IPS-18c (cell line): ENCODE data around the gene HOXB4.

Source experiments
- H3K4me3 ChIP-seq: 2 replicates; pipeline ENCODE4 v1.7.0; 2013; ENCODE audit warnings: low read depth, mild to moderate bottlenecking, low read length, moderate library complexity; ENCODE audit not compliant: insufficient read depth
- H3K9me3 ChIP-seq: one replicate; pipeline ENCODE4 v1.6.1; 2013; ENCODE audit warnings: mild to moderate bottlenecking, low read length, moderate library complexity; ENCODE audit not compliant: control insufficient read depth, insufficient read depth

The HOXB4 gene

DNA sequence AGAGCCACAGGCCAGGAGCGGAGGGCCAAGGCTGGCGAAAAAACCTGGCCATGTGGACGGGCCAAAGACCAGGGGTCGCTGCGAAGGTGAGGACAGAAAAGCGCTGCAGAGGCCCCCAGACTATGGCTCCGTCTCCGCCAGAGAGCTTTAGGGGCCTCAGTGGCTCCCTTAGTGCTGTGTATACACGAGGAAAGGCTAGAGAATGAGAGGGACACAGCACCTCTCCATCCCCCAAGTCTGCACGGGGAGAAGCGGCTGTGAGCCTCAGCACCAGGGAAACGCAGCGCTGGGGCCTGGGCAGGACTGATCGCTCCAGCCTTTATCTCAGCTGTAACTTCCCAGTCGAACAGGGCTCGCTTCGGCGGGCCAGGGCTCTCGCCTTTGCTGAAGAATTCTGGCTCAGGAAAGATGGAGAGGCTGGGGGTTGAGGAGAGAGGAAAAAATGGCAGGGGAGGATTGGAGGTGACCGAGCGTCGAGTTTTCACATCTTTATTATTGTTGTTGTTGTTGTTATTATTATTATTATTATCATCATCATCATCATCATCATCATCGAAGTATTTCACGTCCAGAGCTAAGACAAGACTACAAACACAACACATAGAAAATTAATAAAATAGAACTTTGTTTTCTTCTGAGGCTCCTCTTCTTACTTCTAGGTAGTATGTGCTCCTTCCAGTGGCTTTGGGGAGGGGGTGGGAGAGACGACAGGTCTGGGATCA, 17.3 kb upstream of the HOXB4 start:
- H3K9me3 ChIP-seq: no peaks in the 10 kb centered on the region
- no peak overlapping the region for H3K4me3 ChIP-seq

DNA sequence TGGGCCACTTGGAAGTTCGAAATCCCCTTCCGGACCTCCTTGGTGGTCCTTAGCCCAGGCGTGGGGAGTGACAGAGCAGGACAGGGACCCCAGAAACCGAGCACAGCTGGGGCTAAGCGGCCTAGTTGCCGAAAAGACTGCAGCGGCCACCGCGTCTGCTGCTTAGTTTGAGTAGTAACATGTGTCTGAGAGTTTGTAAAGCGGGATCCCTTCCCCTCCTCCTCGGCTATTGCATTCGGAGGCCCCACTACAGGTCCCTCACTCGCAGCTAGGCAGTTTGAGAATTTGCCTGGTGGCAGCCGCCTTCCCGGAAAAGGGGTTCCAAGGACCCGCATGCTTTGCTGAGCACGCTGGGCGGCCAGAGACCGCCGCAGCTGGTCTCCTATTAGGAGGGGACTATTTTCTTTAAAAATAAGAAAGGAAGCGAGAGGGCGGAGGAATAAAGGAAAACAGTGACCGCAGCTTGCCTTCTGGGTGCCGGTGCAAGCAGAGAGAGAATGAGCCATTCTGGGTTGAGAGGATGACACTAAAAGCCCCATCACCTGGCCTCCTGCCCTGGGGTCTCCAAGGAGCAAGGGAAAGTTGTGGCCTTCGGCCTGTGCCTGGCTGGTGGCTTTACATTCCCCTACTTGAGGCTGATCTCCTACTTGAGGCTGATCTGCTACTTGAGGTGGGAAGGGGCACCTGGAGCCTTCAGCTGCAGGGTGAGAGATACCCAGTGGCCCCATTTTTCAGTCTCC, 16.6 kb upstream of the HOXB4 start:
- peak overlapping the region; percentile 16; the same call in 1 of the 2 replicates for H3K4me3 ChIP-seq
- H3K9me3 ChIP-seq: no peaks in the 10 kb centered on the region

DNA sequence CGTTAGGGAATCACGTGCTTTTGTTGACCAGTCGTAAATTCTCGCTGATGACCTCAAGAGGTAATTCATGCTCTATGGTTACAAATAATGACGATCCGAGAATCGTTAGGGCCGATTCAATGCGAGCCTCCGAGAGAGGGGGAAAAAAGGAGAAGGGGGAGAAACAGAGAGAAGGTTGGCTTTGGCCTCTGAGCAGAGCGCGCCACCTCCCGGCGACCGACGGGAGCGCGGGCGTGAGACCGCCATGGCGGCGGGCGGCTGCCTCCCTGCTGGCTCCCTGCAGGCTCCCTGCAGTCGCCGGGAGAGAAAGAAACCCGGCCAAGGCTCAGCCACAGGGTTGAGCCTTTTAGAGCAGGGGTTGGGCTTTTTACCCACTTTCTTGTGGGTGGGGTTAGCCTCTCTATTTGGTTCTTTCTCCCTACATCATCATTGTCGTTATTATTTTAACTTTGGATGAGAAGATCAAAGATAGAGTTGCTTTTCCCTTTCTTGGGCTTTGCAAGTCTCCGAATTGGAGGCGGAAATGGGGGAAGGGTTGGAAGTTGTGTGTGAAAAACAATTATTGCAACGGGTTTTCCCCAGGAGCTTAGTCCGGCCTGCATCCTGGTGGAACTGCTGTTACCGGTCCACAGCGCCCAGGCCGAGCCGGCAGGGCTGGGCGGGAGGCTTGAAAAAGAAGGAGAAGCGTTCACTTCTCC, 15.8 kb upstream of the HOXB4 start:
- Histone ChIP-seq H3K4me3 (peak overlapping the region; percentile 16; the same call in 1 of the 2 replicates), H3K9me3 (peaks cover 2% of the 10 kb centered on the region)

DNA sequence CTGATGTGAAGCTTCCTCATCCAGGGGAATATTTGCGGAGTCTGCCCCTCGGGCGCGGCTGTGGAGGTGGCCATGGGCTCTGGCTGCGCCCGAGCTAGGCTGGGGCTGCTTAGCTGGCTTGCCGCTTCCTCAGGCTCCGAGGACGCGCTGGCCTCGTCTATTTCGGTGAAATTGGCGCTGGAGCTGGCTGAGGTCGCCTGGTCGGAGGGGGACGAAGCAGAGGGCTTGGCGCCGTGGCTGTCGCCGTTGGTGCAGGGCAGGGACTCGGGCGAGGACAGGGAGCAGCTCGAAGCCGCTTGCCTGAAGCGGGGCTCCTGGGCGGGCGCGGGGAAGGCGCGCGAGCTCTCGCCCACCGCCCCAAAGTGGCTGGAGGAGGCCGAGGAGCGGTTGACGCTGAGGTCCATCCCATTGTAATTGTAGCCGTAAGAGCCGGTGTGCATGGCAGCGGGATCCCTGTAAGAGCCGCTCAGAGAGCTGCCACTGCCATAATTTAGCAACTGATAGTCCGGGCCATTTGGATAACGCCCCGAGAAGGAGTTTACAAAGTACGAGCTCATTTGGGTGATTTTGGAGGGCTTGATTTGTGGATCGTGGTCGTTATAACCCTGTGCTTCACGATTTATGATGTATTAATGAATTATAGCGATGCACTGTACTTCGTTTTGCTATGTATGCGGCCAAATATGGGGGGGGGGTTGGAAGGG, 15.1 kb upstream of the HOXB4 start, which contains the start of gene HOXB5:
Gene HOXB5 (minus strand): TSS at position 654 of the 704 bp plus-strand sequence. CDS start 97 bp downstream, at position 557.
- H3K4me3 ChIP-seq: peak within 1 kb of the TSS; percentile 16; the same call in 1 of the 2 replicates
- peaks cover 2% of the 10 kb centered on the region for H3K9me3 ChIP-seq

DNA sequence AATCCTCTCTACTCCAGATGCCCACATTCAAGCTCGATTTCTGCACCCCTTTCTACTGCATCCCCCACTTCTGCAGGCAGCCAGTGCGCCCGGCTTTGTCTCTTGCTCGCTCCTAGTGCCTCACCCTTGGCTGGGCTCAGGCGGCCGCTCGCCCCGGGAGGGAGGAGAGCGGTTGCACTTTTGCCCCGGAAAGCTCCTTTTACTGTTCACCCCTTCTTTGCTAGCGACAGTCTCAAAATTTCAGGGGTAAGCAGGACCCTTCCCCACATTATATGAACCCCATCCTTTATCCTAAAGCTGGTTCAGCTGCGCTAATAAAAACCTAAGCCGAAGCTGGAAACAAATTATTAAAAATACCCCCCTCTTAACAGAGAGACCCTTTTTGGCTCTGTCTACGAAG, 14.4 kb upstream of the HOXB4 start:
- H3K4me3 ChIP-seq: no peak overlapping the region

DNA sequence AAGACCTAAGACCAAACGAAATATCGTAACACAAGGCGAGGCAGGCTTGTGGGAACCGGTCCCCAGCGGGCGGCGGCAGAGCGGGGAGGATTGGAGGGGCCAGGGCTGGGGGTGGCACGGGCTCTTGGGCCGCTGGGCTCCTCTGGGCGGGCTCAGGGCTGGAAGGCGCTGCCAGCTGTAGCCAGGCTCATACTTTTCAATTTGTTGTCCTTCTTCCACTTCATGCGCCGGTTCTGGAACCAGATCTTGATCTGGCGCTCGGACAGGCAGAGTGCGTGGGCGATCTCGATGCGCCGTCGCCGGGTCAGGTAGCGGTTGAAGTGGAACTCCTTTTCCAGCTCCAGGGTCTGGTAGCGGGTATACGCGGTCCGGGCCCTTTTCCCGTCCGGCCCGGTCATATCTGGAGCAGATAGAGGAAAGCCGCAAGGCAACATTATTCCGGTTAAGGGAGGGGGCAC, 13.9 kb upstream of the HOXB4 start:
- Histone ChIP-seq H3K4me3 (no peak overlapping the region), H3K9me3 (peaks cover 2% of the 10 kb centered on the region)

More for the DNA sequence above, 14.4 kb upstream of the HOXB4 start:
- H3K9me3 ChIP-seq: peaks cover 2% of the 10 kb centered on the region

DNA sequence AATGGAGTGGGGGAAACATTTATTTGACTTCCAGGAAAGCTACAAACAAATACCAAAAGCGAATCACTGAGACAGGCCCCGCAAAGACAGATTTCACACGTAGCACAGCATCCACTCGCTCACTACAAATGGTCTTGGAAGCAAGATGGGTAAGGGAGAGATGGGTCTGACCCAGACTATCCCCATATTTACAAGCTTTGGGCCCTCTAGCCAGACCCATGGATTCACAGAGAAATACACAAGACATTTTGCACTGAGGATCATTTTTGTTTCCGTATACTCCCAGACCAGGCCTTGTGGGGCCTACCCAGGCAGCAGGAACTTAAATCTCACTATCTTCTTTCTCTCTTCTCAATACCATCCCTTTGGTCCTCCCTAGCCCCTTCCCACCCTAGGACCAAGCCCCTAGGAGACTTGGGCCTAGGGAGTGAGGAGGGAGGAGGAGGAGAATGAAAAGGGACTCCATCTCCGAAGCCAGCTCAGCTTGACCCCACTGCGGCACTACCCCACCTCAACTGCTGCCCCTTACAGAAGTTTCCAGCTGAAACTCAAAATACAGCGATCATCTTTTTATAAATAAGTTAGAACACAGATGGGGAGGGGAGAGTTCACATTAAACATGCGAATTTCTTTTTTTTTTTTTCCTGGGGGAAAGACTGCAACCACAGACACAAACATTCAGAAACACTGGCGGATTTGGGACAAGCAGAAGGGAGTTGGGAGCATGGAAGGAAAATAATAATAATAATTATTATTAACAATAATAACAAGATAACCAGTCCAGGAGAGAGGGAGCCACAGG, 13.3 kb upstream of the HOXB4 start:
- Histone ChIP-seq H3K4me3 (no peak overlapping the region), H3K9me3 (peaks cover 2% of the 10 kb centered on the region)

DNA sequence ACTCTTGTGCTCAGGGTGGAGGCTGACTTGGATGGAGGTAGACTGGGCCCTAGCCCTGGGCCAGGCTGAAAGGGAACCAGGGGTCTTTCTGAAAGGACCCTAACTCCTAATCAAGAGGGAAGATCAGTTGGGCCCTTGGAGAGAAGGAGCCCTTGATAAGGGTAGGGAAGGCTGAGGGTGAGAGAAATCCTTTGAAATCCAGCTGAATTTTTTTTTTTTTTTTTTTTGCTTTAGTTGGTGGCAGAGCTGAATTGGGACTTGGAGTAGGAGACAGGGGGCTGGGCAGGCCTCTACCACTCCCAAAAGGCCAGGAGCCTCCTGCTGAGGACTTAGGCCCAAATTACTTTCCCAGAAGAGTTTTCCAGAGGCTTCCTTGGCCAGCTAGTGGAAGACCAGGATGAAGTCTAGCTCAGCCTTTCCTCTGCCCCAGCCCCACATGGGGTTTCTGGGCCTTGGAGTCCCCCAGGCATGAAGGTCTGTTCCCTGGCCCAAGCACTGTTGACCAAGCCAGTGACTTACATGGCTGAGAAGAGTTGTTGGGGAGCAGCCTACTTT, 12.5 kb upstream of the HOXB4 start:
- peaks cover 2% of the 10 kb centered on the region for H3K9me3 ChIP-seq
- no peak overlapping the region for H3K4me3 ChIP-seq

DNA sequence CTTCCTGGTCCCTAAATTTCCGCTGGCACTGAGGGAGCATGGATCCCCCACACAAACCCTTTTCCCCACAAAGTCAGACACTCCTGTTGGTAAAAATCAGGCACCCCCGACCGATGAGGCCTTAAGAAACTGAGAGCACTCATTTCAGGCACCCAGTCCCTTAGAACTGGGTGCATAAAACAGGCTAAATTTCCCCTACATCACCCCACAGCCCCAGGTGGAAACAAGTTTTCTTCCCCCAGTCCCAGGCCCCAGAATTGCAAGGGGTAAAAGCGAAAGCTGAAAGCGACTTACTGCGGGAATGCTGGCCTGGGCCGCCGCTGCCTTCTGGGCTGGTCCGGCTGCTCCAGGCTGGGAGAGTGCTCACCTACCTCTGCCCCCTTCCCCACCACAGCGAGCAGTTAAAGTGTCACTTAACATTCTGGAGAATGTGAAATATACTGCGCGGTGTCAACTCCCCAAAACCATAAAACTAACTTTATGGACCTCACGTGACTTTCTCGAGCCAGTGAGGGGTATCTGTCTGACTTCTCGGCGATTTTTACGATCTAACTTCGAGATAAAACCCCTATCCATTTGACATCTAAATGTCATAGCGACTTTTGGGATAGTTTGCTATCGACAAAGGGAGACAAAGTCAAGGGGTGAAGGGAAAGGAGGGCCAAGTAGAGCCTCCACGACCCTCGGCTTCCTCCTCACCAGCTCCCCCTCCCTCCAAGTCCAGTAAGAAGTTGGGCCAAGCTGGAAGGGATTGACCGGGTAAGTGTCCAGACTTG, 11.9 kb upstream of the HOXB4 start, which contains the start of gene HOXB3:
Gene HOXB3 (minus strand): TSS at position 411 of the 776 bp plus-strand sequence. CDS start 37,767 bp downstream, outside the sequence.
- Histone ChIP-seq H3K9me3 (peaks cover 2% of the 10 kb centered on the region), H3K4me3 (no peak within 1 kb of the TSS)

DNA sequence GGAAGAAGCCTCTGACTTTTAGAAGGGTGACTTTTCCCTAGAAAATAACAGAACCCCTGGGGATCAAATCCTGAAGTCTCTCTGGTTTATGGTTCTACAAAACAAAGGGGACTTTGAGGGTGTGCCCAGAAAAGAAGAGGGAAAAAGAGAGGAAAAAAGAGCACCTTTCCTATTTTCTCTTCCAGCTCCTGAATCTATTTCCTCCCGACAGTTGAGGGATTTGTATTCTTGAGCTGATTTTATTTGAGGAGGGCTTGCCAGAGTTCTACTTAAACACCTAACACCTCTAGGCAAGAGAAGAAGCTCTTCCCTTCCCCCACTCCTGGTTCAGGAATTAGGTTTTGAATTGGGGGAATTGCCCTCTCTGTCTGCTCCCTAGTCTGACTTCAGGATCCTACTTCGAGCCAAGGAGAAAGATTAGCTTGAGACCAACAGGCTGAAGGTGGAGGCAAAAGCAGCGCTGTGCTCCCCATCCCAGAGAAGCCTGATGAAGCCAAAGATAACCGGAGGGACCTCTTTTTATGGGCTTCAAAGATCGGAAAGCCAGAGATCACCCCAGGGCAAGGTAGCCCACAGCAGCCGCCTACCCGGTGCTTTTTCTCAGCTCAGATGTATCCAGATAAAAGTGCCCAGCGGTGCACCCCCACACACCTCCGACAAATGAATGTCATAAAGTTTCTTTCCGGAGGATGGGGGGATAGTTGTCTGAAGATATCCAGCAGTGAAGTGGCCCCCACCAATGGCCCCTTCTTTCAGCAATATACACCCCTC, 11.1 kb upstream of the HOXB4 start:
- H3K9me3 ChIP-seq: peaks cover 2% of the 10 kb centered on the region
- no peak overlapping the region for H3K4me3 ChIP-seq

DNA sequence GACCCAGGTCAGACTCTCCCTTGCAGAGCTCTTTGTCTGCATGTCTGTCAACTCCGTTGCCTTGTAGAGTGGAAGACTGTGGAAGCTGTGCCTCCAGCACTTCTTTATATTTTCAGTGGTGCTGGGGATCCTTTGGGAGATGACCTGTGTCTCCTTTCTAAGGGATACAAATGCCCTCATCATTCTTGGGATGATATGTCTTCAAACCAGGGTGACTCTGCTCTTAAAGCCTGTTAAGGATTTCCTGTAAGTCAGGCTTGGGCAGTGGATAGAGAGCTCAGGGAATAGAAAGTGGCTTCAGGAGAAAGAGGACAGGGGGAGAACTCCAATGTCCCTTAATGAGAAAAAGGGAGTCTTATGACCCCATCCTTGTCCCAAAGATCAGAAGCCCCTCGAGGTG, 10.4 kb upstream of the HOXB4 start:
- H3K9me3 ChIP-seq: peaks cover 2% of the 10 kb centered on the region
- no peak overlapping the region for H3K4me3 ChIP-seq

DNA sequence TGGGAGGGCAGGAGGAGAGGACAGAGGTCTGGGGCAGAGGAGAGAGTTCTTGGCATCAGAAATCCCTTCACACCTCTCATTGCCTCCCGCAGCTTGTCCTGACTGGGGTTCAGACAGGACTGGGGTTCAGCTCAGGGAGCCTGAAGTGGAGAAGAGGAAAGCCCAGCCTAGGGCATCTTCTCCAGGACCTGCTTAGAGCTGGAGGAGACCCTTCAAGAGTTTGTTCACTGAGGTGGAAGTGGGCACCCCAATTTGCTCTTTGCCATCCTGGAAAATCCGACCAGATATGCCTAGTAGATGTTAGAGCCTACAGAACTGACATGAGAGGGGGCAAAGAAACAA, 9.9 kb upstream of the HOXB4 start:
- Histone ChIP-seq H3K9me3 (peaks cover 2% of the 10 kb centered on the region), H3K4me3 (no peak overlapping the region)

DNA sequence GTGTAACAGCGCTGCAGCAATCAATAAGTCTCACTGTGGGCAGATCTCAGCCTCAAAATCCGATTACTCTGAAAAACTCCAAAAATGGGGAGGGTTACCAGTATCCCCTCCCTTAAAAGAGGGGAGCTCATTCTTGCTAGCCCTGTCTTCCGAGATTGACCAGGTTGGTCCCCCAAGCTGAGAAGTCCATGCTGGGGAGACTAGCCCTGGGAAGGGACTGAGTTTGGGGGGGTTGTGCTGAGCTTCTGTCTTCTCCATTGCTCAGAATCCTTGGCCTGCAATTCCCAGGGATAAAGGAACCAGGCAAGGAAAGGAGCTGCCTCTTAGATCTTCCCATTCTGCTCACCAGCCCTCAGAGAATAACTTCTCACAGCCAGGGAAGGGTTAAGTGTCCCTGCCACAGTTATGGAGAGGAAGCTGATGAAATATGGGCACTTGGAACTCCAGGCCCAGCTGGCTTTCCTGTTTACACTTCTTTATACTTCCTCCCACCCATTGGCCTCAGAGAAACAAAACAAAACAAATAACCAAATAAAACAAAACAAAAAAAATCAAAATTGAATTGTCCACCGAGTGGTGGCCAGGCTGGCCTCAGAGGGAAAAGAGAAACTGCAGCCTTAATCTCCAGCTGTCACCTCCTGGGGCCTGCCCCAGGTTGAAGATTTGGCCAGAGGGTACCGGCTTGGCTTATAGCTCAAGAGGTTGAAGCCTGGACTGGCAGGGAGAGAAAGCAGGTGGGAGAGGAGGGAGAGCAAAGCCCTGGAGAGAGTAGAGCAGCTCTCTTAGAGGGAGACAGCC, 9.3 kb upstream of the HOXB4 start:
- Histone ChIP-seq H3K4me3 (no peak overlapping the region), H3K9me3 (peaks cover 2% of the 10 kb centered on the region)
